Neuronal stem cell (in vitro differentiated cells): ENCODE results near the gene ZNF436.

Experiments
- DNase-seq: peaks from one replicate; pipeline ENCODE4 v3.0.0-alpha.2; 2013; ENCODE audit warnings: low spot score
- H2AFZ ChIP-seq: one replicate; pipeline ENCODE4 v1.6.1; 2013; ENCODE audit warnings: mild to moderate bottlenecking, low read length, inconsistent platforms
- H2AK5ac ChIP-seq: 2 replicates; pipeline ENCODE4 v1.6.1; 2013; ENCODE audit warnings: low read depth, mild to moderate bottlenecking, inconsistent platforms, low read length, moderate library complexity, mixed read lengths
- H2BK120ac ChIP-seq: 2 replicates; pipeline ENCODE4 v1.6.1; 2013; ENCODE audit warnings: low read depth, mild to moderate bottlenecking, inconsistent platforms, low read length, moderate library complexity, mixed read lengths
- H2BK12ac ChIP-seq: one replicate; pipeline ENCODE4 v1.6.1; 2013; ENCODE audit warnings: low read length, inconsistent platforms
- H2BK15ac ChIP-seq: 2 replicates; pipeline ENCODE4 v1.6.1; 2013; ENCODE audit warnings: mild to moderate bottlenecking, low read length, inconsistent platforms, mixed read lengths
- H2BK5ac ChIP-seq: one replicate; pipeline ENCODE4 v1.6.1; 2013; ENCODE audit warnings: inconsistent platforms, mild to moderate bottlenecking, low read length, moderate library complexity
- H3K14ac ChIP-seq: one replicate; pipeline ENCODE4 v1.6.1; 2013; ENCODE audit warnings: low read length, inconsistent platforms
- H3K18ac ChIP-seq: 2 replicates; pipeline ENCODE4 v1.6.1; 2013; ENCODE audit warnings: low read length, inconsistent platforms
- H3K23ac ChIP-seq: 2 replicates; pipeline ENCODE4 v1.6.1; 2013; ENCODE audit warnings: low read depth, mild to moderate bottlenecking, mixed read lengths, low read length, inconsistent platforms; ENCODE audit not compliant: poor library complexity
- H3K27ac ChIP-seq: replicated peaks from 3 replicates; pipeline ENCODE4 v1.5.1; 2013; ENCODE audit warnings: low read length, inconsistent platforms
- H3K27me3 ChIP-seq, 3 experiments: 2 replicates each; pipeline ENCODE4 v1.6.1; 2013; ENCODE audit warnings: low read length in 3 of 3, mild to moderate bottlenecking in 2 of 3, inconsistent platforms in 1 of 3, low read depth in 1 of 3, mixed read lengths in 1 of 3, moderate library complexity in 1 of 3; ENCODE audit not compliant: control insufficient read depth in 3 of 3, insufficient read depth in 3 of 3
- H3K36me3 ChIP-seq, 2 donors: replicated peaks in 1 of 2; 2 replicates each; pipeline ENCODE4 v1.6.1; 2013; ENCODE audit warnings: low read length in 2 of 2; ENCODE audit not compliant: control insufficient read depth in 2 of 2, insufficient read depth in 2 of 2
- H3K4ac ChIP-seq: 2 replicates; pipeline ENCODE4 v1.6.1; 2013; ENCODE audit warnings: inconsistent platforms, mild to moderate bottlenecking, low read length, moderate library complexity
- H3K4me1 ChIP-seq, 2 donors: 1 replicate in 1 of 2; 2 replicates in 1 of 2; pipeline ENCODE4 v1.6.1; 2013; ENCODE audit warnings: low read length in 2 of 2, low read depth in 1 of 2; ENCODE audit not compliant: control insufficient read depth in 2 of 2, insufficient read depth in 1 of 2
- H3K4me2 ChIP-seq: one replicate; pipeline ENCODE4 v1.6.1; 2013; ENCODE audit warnings: mild to moderate bottlenecking, low read length, inconsistent platforms; ENCODE audit not compliant: insufficient read depth, poor library complexity, severe bottlenecking
- H3K4me3 ChIP-seq, 2 donors: 2 replicates each; pipeline ENCODE4 v1.5.1; 2013; ENCODE audit warnings: low read length in 2 of 2, mild to moderate bottlenecking in 2 of 2, inconsistent platforms in 1 of 2, moderate library complexity in 1 of 2
- H3K79me1 ChIP-seq: one replicate; pipeline ENCODE4 v1.6.1; 2013; ENCODE audit warnings: low read depth, mild to moderate bottlenecking, inconsistent platforms, low read length, moderate library complexity
- H3K9ac ChIP-seq: one replicate; pipeline ENCODE4 v1.6.1; 2013; ENCODE audit warnings: mild to moderate bottlenecking, low read depth, low read length, inconsistent platforms; ENCODE audit not compliant: poor library complexity
- H3K9me3 ChIP-seq, 2 donors: replicated peaks in 1 of 2; 2 replicates each; pipeline versions ENCODE3 to v1.6.1; 2013; ENCODE audit warnings: low read length in 2 of 2, mild to moderate bottlenecking in 2 of 2, inconsistent platforms in 1 of 2, low read depth in 1 of 2, mixed read lengths in 1 of 2, moderate library complexity in 1 of 2; ENCODE audit not compliant: control insufficient read depth in 2 of 2, insufficient read depth in 1 of 2
- H4K8ac ChIP-seq: one replicate; pipeline ENCODE4 v1.6.1; 2013; ENCODE audit warnings: low read depth, mild to moderate bottlenecking, inconsistent platforms, low read length, moderate library complexity
- H4K91ac ChIP-seq: one replicate; pipeline ENCODE4 v1.6.1; 2013; ENCODE audit warnings: low read length, low read depth, mild to moderate bottlenecking, inconsistent platforms; ENCODE audit not compliant: poor library complexity
- WGBS, 2 donors: extraction: QIAGEN DNeasy Blood & Tissue Kit; methylation state at CpG; one replicate each; pipeline ENCODE4 v1.1.7; 2013; ENCODE audit warnings: missing lambda C conversion rate in 2 of 2, mixed read lengths in 1 of 2; ENCODE audit not compliant: insufficient read length in 2 of 2, insufficient replicate concordance in 1 of 2; ENCODE audit errors: extremely low coverage in 2 of 2; 5-methylcytosine and 5-hydroxymethylcytosine counted together

The ZNF436 gene

DNA sequence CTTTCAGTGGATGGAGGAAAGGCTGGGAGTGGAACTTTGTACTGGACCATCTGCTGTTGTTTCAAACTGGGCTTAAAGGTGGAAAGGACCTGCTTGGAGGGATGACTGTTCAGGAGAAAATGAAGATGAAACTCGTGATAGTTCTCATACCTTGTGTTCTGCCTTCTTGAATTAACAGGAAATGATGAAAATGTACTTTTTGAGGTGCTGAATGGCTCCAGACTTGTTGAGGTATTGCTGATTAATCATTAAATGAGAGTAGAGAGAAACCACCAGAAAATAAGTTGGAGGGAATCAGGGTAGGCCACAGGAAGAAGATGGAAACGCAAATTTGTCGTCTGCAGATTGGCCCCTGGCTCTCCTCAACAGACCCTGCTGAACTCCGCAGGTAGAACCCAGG, 26.2 kb upstream of the ZNF436 start:
- Histone ChIP-seq H3K23ac (no peak overlapping the region), H2AK5ac (no peak overlapping the region), H3K18ac (no peak overlapping the region), H3K4me3 (no peak overlapping the region), H3K79me1 (no peaks in the 10 kb centered on the region), H3K4me2 (no peak overlapping the region), H3K9me3 (peaks cover 4 to 18% of the 10 kb centered on the region in 2 donors), H3K9ac (no peak overlapping the region), H3K36me3 (no peaks in the 10 kb centered on the region), H2AFZ (no peak overlapping the region), H4K91ac (no peak overlapping the region), H2BK5ac (no peak overlapping the region), H2BK120ac (no peak overlapping the region), H2BK15ac (no peak overlapping the region), H3K27me3 (no peaks in the 10 kb centered on the region), H3K4ac (no peak overlapping the region), H2BK12ac (no peak overlapping the region), H3K27ac (no peak overlapping the region), H3K14ac (no peak overlapping the region), H3K4me1 (peaks cover 6 to 10% of the 10 kb centered on the region in 2 donors), H4K8ac (no peak overlapping the region)
- no CpG with 5 or more reads among the region's 4 CpGs for WGBS, 2 donors
- DNase-seq, result no peak

- no peak for DNase-seq
- WGBS, 2 donors, result no CpG with 5 or more reads among the region's 8 CpGs
These were observed 25.6 kb upstream of the ZNF436 start for GRCh38 chr1:23395154-23395724.

DNA sequence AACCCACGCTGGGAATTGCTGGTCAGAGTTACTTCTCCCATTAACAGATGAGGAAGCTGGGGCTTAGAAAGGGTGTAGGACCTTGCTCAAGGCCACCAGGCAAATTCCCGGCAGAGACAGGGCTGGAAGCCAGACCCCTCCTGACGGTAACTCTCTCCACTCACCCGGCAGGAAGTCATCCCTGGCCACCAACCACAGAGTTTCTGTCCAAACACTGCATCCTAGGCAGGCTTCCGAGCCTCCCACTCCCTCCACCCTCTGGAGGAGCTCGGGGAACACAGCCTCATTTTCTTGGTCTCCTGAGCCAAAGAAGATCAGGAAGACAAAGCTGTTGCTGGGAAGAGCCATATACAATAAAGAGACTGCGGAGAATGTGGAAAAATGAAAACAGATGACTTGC, 25.0 kb upstream of the ZNF436 start:
- no peak overlapping the region for H3K4me3 ChIP-seq
- no peak overlapping the region for H2AK5ac ChIP-seq
- no peak overlapping the region for H3K23ac ChIP-seq
- no peaks in the 10 kb centered on the region for H3K79me1 ChIP-seq
- peaks cover 6 to 10% of the 10 kb centered on the region in 2 donors for H3K4me1 ChIP-seq
- peak overlapping the region; percentile 6 for H3K18ac ChIP-seq
- peaks cover 4 to 18% of the 10 kb centered on the region in 2 donors for H3K9me3 ChIP-seq
- DNase-seq, result no peak
- H2BK12ac ChIP-seq, result no peak overlapping the region
- no peak overlapping the region for H2BK15ac ChIP-seq
- H2BK120ac ChIP-seq, result no peak overlapping the region
- WGBS, 2 donors, result no CpG with 5 or more reads among the region's 7 CpGs
- peak overlapping the region; percentile 70 for H2AFZ ChIP-seq
- H2BK5ac ChIP-seq, result no peak overlapping the region
- no peak overlapping the region for H4K8ac ChIP-seq
- no peaks in the 10 kb centered on the region for H3K27me3 ChIP-seq
- H3K14ac ChIP-seq, result no peak overlapping the region
- H3K9ac ChIP-seq, result no peak overlapping the region
- no peak overlapping the region for H4K91ac ChIP-seq
- no peak overlapping the region for H3K4me2 ChIP-seq
- no peak overlapping the region for H3K4ac ChIP-seq
- H3K36me3 ChIP-seq, result no peaks in the 10 kb centered on the region
- H3K27ac ChIP-seq, result no peak overlapping the region

More at GRCh38 chr1:23395154-23395724, 25.6 kb upstream of the ZNF436 start:
- peak overlapping the region; percentile 70 for H2AFZ ChIP-seq
- no peaks in the 10 kb centered on the region for H3K27me3 ChIP-seq
- no peaks in the 10 kb centered on the region for H3K79me1 ChIP-seq
- no peak overlapping the region for H3K18ac ChIP-seq
- no peak overlapping the region for H3K9ac ChIP-seq
- H2BK15ac ChIP-seq, result no peak overlapping the region
- no peak overlapping the region for H2BK120ac ChIP-seq
- H3K14ac ChIP-seq, result no peak overlapping the region
- H2AK5ac ChIP-seq, result no peak overlapping the region
- H4K91ac ChIP-seq, result no peak overlapping the region
- peaks cover 6 to 10% of the 10 kb centered on the region in 2 donors for H3K4me1 ChIP-seq
- H2BK12ac ChIP-seq, result no peak overlapping the region
- H2BK5ac ChIP-seq, result no peak overlapping the region
- no peak overlapping the region for H3K27ac ChIP-seq
- H3K36me3 ChIP-seq, result no peaks in the 10 kb centered on the region
- H3K9me3 ChIP-seq, result peaks cover 4 to 18% of the 10 kb centered on the region in 2 donors
- H3K4me3 ChIP-seq, result peak overlapping the region in 1 of 2 donors; percentile 14
- no peak overlapping the region for H3K4ac ChIP-seq
- H3K23ac ChIP-seq, result no peak overlapping the region
- H3K4me2 ChIP-seq, result no peak overlapping the region
- H4K8ac ChIP-seq, result no peak overlapping the region

DNA sequence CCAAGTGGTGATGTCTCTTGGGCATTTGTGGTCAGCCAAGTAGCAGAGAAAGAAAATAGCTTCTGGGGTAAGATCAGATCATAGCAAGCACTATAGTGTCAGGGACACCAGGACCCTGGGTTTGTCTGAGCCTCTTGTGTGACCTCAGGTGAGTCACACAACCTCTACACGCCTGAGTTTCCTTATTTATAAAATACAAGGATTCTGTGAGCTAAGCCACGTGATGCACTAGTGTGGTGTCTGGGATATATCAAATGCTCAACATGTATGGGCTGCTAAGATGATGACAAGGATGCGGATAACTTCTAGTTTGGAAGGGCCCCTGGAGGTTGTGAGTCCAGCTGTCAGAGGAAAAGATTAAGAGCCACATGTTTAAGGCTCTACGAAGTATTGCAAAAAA, 24.5 kb upstream of the ZNF436 start:
- no peak overlapping the region for H3K4me3 ChIP-seq
- no peak overlapping the region for H3K14ac ChIP-seq
- no peaks in the 10 kb centered on the region for H3K79me1 ChIP-seq
- no peak overlapping the region for H3K18ac ChIP-seq
- no peak overlapping the region for H4K91ac ChIP-seq
- H2BK5ac ChIP-seq, result no peak overlapping the region
- peak overlapping the region; percentile 93 for H2AK5ac ChIP-seq
- peak overlapping the region; percentile 89 for H2BK15ac ChIP-seq
- H3K4me1 ChIP-seq, result peaks cover 6 to 10% of the 10 kb centered on the region in 2 donors
- no peak for DNase-seq
- no peak overlapping the region for H3K23ac ChIP-seq
- no peak overlapping the region for H3K4ac ChIP-seq
- H3K9me3 ChIP-seq, result peaks cover 4 to 18% of the 10 kb centered on the region in 2 donors
- H2BK12ac ChIP-seq, result no peak overlapping the region
- H4K8ac ChIP-seq, result no peak overlapping the region
- no peak overlapping the region for H3K9ac ChIP-seq
- peak overlapping the region; percentile 70 for H2AFZ ChIP-seq
- no CpG with 5 or more reads among the region's 4 CpGs for WGBS, 2 donors
- H3K4me2 ChIP-seq, result no peak overlapping the region
- H3K27ac ChIP-seq, result no peak overlapping the region
- no peak overlapping the region for H2BK120ac ChIP-seq
- no peaks in the 10 kb centered on the region for H3K27me3 ChIP-seq
- H3K36me3 ChIP-seq, result no peaks in the 10 kb centered on the region
